Endodermal cell (in vitro differentiated cells): ENCODE measurements around the gene MYCBP2. TPM values are rescaled to one million over a fixed set of nuclear protein-coding genes. Genes with fewer than 3 reads are reported as not detected.
A peak's percentile ranks its signal among the peaks of the same experiment; 100 is the strongest.

Experiments used
- DNase-seq: peaks from one replicate; pipeline ENCODE4 v3.0.0-alpha.2; 2017
- H3K27ac ChIP-seq: 2 replicates; pipeline ENCODE4 v1.5.1; 2013; ENCODE audit warnings: mild to moderate bottlenecking, low read depth, low read length, moderate library complexity
- H3K27me3 ChIP-seq: 2 replicates; pipeline ENCODE4 v1.6.1; 2013; ENCODE audit warnings: mild to moderate bottlenecking, low read length, moderate library complexity; ENCODE audit not compliant: insufficient read depth, control insufficient read depth, poor library complexity, severe bottlenecking
- H3K36me3 ChIP-seq: 2 replicates; pipeline ENCODE4 v1.7.0; 2013; ENCODE audit warnings: mild to moderate bottlenecking, low read length, moderate library complexity; ENCODE audit not compliant: control insufficient read depth, insufficient read depth
- H3K4me1 ChIP-seq: one replicate; pipeline ENCODE4 v1.7.0; 2013; ENCODE audit warnings: low read length; ENCODE audit not compliant: control insufficient read depth, insufficient read depth
- H3K4me3 ChIP-seq: 2 replicates; pipeline ENCODE4 v1.5.1; 2013; ENCODE audit warnings: mild to moderate bottlenecking, low read length, moderate library complexity
- H3K9ac ChIP-seq: 2 replicates; pipeline ENCODE4 v1.6.1; 2013; ENCODE audit warnings: mild to moderate bottlenecking, low read length, moderate library complexity; ENCODE audit not compliant: poor library complexity, severe bottlenecking; ENCODE audit errors: extremely low read depth
- H3K9me3 ChIP-seq: 2 replicates; pipeline ENCODE4 v1.6.1; 2013; ENCODE audit warnings: mild to moderate bottlenecking, low read length, moderate library complexity; ENCODE audit not compliant: control insufficient read depth
- H3K27ac Mint-ChIP-seq: 2 replicates; pipeline ENCODE4 v1.8.0; 2020; ENCODE audit warnings: mixed read lengths
- H3K27me3 Mint-ChIP-seq: 2 replicates; pipeline ENCODE4 v1.8.0; 2021; ENCODE audit warnings: mild to moderate bottlenecking, mixed read lengths; ENCODE audit not compliant: insufficient read depth
- H3K36me3 Mint-ChIP-seq: 2 replicates; pipeline ENCODE4 v1.8.0; 2020; ENCODE audit warnings: low read depth, mixed read lengths
- H3K4me1 Mint-ChIP-seq: 2 replicates; pipeline ENCODE4 v1.8.0; 2020; ENCODE audit warnings: mixed read lengths
- H3K4me3 Mint-ChIP-seq: 2 replicates; pipeline ENCODE4 v1.8.0; 2020; ENCODE audit warnings: mild to moderate bottlenecking, moderate library complexity, mixed read lengths
- H3K9me3 Mint-ChIP-seq: 2 replicates; pipeline ENCODE4 v1.8.0; 2020; ENCODE audit warnings: mild to moderate bottlenecking, mixed read lengths
- WGBS, 2 experiments: methylation state at CpG; one replicate each; pipeline versions ENCODE4 v1.1.5 to v1.1.7; 2013; ENCODE audit warnings: missing lambda C conversion rate in 2 of 2, mixed read lengths in 1 of 2; ENCODE audit not compliant: insufficient coverage in 1 of 2, insufficient read length in 1 of 2; 5-methylcytosine and 5-hydroxymethylcytosine counted together
- total RNA-seq, 2 donors: library from RNA; stranded (reverse); fragmentation: NEBNext Ultra II Directional in 1 of 2; extraction: Animal tissue kit (Norgen Biotek cat#: 25700) in 1 of 2; gene quantifications; 2 replicates in 1 of 2; 3 replicates in 1 of 2; pipeline ENCODE4 v1.2.1, GENCODE V29; 2021
- TF ChIP-seq, protein P1 (sequence below): fragments of 200-600 bp; sonication (generic); conservative IDR thresholded peaks from 2 replicates; pipeline ENCODE4 v1.5.0; 2021; ENCODE audit warnings: antibody characterized with exemption, mild to moderate bottlenecking

The MYCBP2 gene
- total RNA-seq, 2 donors from 2014 or later: 32.5 to 32.9 TPM

DNA sequence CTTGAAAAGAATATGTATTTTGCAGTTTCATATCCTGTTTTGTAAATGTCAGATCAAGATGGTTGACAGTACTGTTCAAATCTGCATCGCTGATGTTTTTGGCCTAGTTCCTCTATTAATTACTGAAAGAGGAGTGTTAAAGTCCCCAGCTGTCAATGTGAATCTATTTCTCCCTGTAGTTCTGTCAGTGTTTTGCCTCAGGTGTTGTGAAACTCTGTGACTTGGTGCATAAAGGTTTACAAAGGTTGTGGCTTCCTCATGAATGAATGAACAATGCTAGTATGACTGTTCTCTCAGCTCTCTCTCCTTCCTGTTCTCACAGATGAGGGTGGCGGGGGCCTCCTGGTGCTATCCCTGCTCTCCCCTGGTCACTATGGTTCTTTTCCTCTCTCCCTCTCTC is 142.4 kb downstream of the MYCBP2 start:
- WGBS, 2 experiments: 94 to 100% methylated on average over 2 of the region's 2 CpGs
- Histone ChIP-seq H3K27me3 (no peaks in the 10 kb centered on the region), H3K4me3 (no peak overlapping the region), H3K36me3 (peaks cover 50% of the 10 kb centered on the region), H3K27ac (no peak overlapping the region), H3K9ac (no peak overlapping the region), H3K4me1 (no peaks in the 10 kb centered on the region), H3K9me3 (no peaks in the 10 kb centered on the region)
- H3K4me3 Mint-ChIP-seq: no peak overlapping the region
- TF ChIP-seq, protein P1, sequence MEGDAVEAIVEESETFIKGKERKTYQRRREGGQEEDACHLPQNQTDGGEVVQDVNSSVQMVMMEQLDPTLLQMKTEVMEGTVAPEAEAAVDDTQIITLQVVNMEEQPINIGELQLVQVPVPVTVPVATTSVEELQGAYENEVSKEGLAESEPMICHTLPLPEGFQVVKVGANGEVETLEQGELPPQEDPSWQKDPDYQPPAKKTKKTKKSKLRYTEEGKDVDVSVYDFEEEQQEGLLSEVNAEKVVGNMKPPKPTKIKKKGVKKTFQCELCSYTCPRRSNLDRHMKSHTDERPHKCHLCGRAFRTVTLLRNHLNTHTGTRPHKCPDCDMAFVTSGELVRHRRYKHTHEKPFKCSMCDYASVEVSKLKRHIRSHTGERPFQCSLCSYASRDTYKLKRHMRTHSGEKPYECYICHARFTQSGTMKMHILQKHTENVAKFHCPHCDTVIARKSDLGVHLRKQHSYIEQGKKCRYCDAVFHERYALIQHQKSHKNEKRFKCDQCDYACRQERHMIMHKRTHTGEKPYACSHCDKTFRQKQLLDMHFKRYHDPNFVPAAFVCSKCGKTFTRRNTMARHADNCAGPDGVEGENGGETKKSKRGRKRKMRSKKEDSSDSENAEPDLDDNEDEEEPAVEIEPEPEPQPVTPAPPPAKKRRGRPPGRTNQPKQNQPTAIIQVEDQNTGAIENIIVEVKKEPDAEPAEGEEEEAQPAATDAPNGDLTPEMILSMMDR: no peak
- H3K9me3 Mint-ChIP-seq: no peaks in the 10 kb centered on the region
- peaks cover 47% of the 10 kb centered on the region for H3K36me3 Mint-ChIP-seq
- H3K27ac Mint-ChIP-seq: peak overlapping the region; percentile 46
- no peaks in the 10 kb centered on the region for H3K27me3 Mint-ChIP-seq
- no peak for DNase-seq
- no peaks in the 10 kb centered on the region for H3K4me1 Mint-ChIP-seq

DNA sequence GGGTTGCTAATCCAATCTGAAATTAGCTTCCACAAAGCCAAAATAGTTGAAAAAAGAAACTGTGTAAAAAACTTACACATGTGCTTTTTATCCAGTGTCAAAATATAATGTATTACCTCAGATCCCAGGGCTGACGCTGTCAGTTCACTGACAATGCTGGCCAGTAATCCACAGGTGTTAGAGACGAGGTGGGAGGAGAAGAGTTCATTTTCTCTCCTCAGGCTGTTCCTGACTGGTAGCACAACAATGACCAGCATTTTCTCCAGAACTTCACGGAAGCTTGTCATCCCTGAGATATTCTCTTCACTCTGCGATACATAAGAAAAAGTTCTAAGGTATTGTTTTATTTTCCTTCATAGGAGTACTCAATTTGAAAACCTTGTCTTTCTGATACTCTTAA is 146.9 kb downstream of the MYCBP2 start:
- no peak overlapping the region for H3K4me3 ChIP-seq
- H3K27ac ChIP-seq: no peak overlapping the region
- no peaks in the 10 kb centered on the region for H3K4me1 ChIP-seq
- peaks cover 33% of the 10 kb centered on the region for H3K36me3 ChIP-seq
- 91 to 94% methylated on average over 2 to 4 of the region's 4 CpGs for whole genome bisulfite sequencing, 2 experiments
- H3K27ac Mint-ChIP-seq: no peak overlapping the region
- no peaks in the 10 kb centered on the region for H3K4me1 Mint-ChIP-seq
- no peak overlapping the region for H3K9ac ChIP-seq
- peaks cover 44% of the 10 kb centered on the region for H3K36me3 Mint-ChIP-seq
- no peak for DNase-seq
- no peaks in the 10 kb centered on the region for H3K27me3 Mint-ChIP-seq
- H3K9me3 ChIP-seq: no peaks in the 10 kb centered on the region
- no peak overlapping the region for H3K4me3 Mint-ChIP-seq
- H3K27me3 ChIP-seq: no peaks in the 10 kb centered on the region
- no peaks in the 10 kb centered on the region for H3K9me3 Mint-ChIP-seq
- TF ChIP-seq, protein P1: no peak

DNA sequence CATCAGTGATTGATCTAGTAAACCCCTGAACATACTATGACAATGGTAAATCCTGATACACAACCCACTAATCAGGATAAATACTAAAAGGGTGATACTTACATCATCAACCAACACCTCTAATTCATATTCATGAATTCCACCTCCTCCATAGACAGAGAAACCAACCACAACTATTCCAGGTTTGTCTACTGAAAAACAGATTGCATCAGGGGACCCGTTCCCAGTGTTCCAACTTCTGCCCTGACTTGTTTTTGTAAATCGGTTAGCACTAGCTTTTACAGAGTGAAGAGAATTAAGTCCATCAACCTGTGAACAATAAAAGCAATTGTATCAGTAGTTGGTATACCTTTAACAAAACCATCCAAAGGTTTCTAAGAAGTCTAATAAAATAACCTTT is 149.2 kb downstream of the MYCBP2 start:
- H3K36me3 Mint-ChIP-seq: peaks cover 34% of the 10 kb centered on the region
- 97% methylated on average over 2 of the region's 2 CpGs; no CpG with 5 or more reads in 1 of the 2 experiments for WGBS, 2 experiments
- no peak overlapping the region for H3K9ac ChIP-seq
- H3K36me3 ChIP-seq: peaks cover 30% of the 10 kb centered on the region
- H3K27me3 ChIP-seq: no peaks in the 10 kb centered on the region
- no peak overlapping the region for H3K27ac ChIP-seq
- no peak overlapping the region for H3K4me3 Mint-ChIP-seq
- H3K4me1 ChIP-seq: no peaks in the 10 kb centered on the region
- no peaks in the 10 kb centered on the region for H3K4me1 Mint-ChIP-seq
- DNase-seq: no peak
- no peak overlapping the region for H3K27ac Mint-ChIP-seq
- no peak overlapping the region for H3K4me3 ChIP-seq
- no peaks in the 10 kb centered on the region for H3K9me3 Mint-ChIP-seq
- TF ChIP-seq, protein P1: no peak
- no peaks in the 10 kb centered on the region for H3K27me3 Mint-ChIP-seq
- no peaks in the 10 kb centered on the region for H3K9me3 ChIP-seq
